HepG2 (cell line): Measurements from ENCODE around the gene NCOR2. TPM values are rescaled to one million over a fixed set of nuclear protein-coding genes. Genes with fewer than 3 reads are reported as not detected.

ENCODE experiments used
- ATAC-seq: fragments of 200-7000 bp; cut with Tn5 transposase; 3 replicates; pipeline ENCODE4 v1.9.1; 2020; ENCODE audit warnings: mild to moderate bottlenecking, moderate library complexity
- BruUV-seq: library from RNA; stranded (reverse); fragments of 400-500 nt; replicated peaks from 2 replicates; lab custom pipeline; 2021; lab: Mats Ljungman, UMichigan
- CTCF ChIA-PET: fragments of 300-600 bp; formaldehyde crosslinking; extraction: SDS; loops from one replicate; lab custom pipeline; 2021; ENCODE audit warnings: low total read pairs, inconsistent platforms, low intra/inter-chr PET ratio; lab: Yijun Ruan, JAX
- POLR2A ChIA-PET: fragments of 350-600 bp; sonication (Branson Sonifier 250); formaldehyde crosslinking; loops from one replicate; lab custom pipeline; 2020; ENCODE audit warnings: antibody characterized with exemption, inconsistent platforms; lab: Yijun Ruan, JAX
- DNase-seq: peaks from one replicate; pipeline ENCODE4 v3.0.0-alpha.2; 2015; ENCODE audit warnings: low spot score
- FAIRE-seq: peaks from 3 replicates; lab custom pipeline; 2011; peaks lifted over from hg19 to GRCh38; lab: Jason Lieb, UNC
- H2AFZ ChIP-seq: one replicate; pipeline ENCODE4 v1.6.1; 2011; ENCODE audit warnings: low read length, inconsistent platforms
- H3K27ac ChIP-seq: fragments of 300-600 bp; 3 replicates; pipeline ENCODE4 v1.8.0; 2011; ENCODE audit warnings: mixed run types, mild to moderate bottlenecking, mixed read lengths, low read length, inconsistent platforms; ENCODE audit not compliant: insufficient read depth; ENCODE audit errors: extremely low read length
- H3K27me3 ChIP-seq, 2 experiments: fragments of 200-600 bp in 1 of 2; 2 replicates in 1 of 2; 3 replicates in 1 of 2; pipeline versions ENCODE4 v1.6.0 to v1.8.0; 2011; ENCODE audit warnings: low read length in 2 of 2, mild to moderate bottlenecking in 2 of 2, moderate library complexity in 2 of 2, inconsistent platforms in 1 of 2; ENCODE audit not compliant: insufficient read depth in 2 of 2, control insufficient read depth in 1 of 2
- H3K36me3 ChIP-seq, 2 experiments: fragments of 200-600 bp in 1 of 2; replicated peaks in 1 of 2; 2 replicates in 1 of 2; 3 replicates in 1 of 2; pipeline versions ENCODE4 v1.5.1 to v1.8.0; 2011; ENCODE audit warnings: low read length in 2 of 2, inconsistent platforms in 1 of 2; ENCODE audit not compliant: insufficient read depth in 2 of 2, control insufficient read depth in 1 of 2
- H3K4me1 ChIP-seq: 2 replicates; pipeline ENCODE4 v1.5.1; 2012; ENCODE audit warnings: low read length, inconsistent platforms; ENCODE audit not compliant: insufficient read depth
- H3K4me2 ChIP-seq: 2 replicates; pipeline ENCODE4 v1.6.0; 2011; ENCODE audit warnings: low read depth, low read length, inconsistent platforms
- H3K4me3 ChIP-seq, 3 experiments: fragments of 200-600 bp in 1 of 3; sonication (generic), shearing (Covaris generic) in 1 of 3; replicated peaks in 1 of 3; 2 replicates each; pipeline ENCODE4 v1.5.1; 2011 to 2016; ENCODE audit warnings: low read length in 3 of 3, inconsistent platforms in 2 of 3, low read depth in 2 of 3, mild to moderate bottlenecking in 2 of 3, control low read depth in 1 of 3, mixed read lengths in 1 of 3; ENCODE audit not compliant: insufficient read depth in 1 of 3
- H3K79me2 ChIP-seq: one replicate; pipeline ENCODE4 v1.6.1; 2011; ENCODE audit warnings: low read length, inconsistent platforms; ENCODE audit not compliant: insufficient read depth
- H3K9ac ChIP-seq: 2 replicates; pipeline ENCODE4 v1.6.0; 2011; ENCODE audit warnings: mild to moderate bottlenecking, low read depth, low read length, inconsistent platforms; ENCODE audit not compliant: insufficient read depth
- H3K9me3 ChIP-seq: 2 replicates; pipeline ENCODE4 v1.5.1; 2012; ENCODE audit warnings: mild to moderate bottlenecking, low read length
- H4K20me1 ChIP-seq: 2 replicates; pipeline ENCODE4 v1.6.0; 2011; ENCODE audit warnings: inconsistent platforms, mild to moderate bottlenecking, low read length, moderate library complexity; ENCODE audit not compliant: insufficient read depth
- ARID3A ChIP-seq: IDR thresholded peaks from 2 replicates; pipeline ENCODE4 v1.6.1; 2012; ENCODE audit warnings: low read depth, low read length, improper control_type of control experiment
- ATF5 ChIP-seq: sonication (generic); formaldehyde crosslinking; IDR thresholded peaks from 2 replicates; pipeline ENCODE4 v1.4.0; 2020; ENCODE audit warnings: mild to moderate bottlenecking, low read depth, missing genetic modification reagents
- GMEB1 ChIP-seq: sonication (generic); formaldehyde crosslinking; IDR thresholded peaks from 2 replicates; pipeline ENCODE4 v1.5.1; 2020; ENCODE audit warnings: missing genetic modification reagents, mild to moderate bottlenecking, borderline replicate concordance
- HNRNPH1 ChIP-seq: fragments of 200-400 bp; formaldehyde crosslinking; optimal IDR thresholded peaks from 2 replicates; pipeline ENCODE3; 2017; ENCODE audit warnings: mild to moderate bottlenecking, low read depth, low read length
- PAXIP1 ChIP-seq: sonication (generic); formaldehyde crosslinking; conservative IDR thresholded peaks from 2 replicates; pipeline ENCODE4 v1.4.0; 2020; ENCODE audit warnings: mild to moderate bottlenecking, missing genetic modification reagents, moderate library complexity
- PCBP2 ChIP-seq: fragments of 200-400 bp; formaldehyde crosslinking; optimal IDR thresholded peaks from 2 replicates; pipeline ENCODE3; 2018; ENCODE audit warnings: low read length, low read depth; ENCODE audit not compliant: poor library complexity, severe bottlenecking
- SRSF4 ChIP-seq: fragments of 200-400 bp; formaldehyde crosslinking; IDR thresholded peaks from one replicate; pipeline ENCODE4 v1.6.1; 2018; ENCODE audit warnings: mild to moderate bottlenecking, low read depth, low read length, moderate library complexity; ENCODE audit not compliant: poor library complexity, severe bottlenecking
- TFDP1 ChIP-seq: IDR thresholded peaks from 2 replicates; pipeline ENCODE4 v1.6.1; 2016; ENCODE audit warnings: missing compliant biosample characterization, missing genetic modification reagents, borderline replicate concordance
- USF2 ChIP-seq, 2 experiments: sonication (generic) in 1 of 2; formaldehyde crosslinking in 1 of 2; IDR thresholded peaks; 2 replicates each; pipeline versions ENCODE4 v1.5.1 to v1.6.1; 2011 to 2020; ENCODE audit warnings: borderline replicate concordance in 1 of 2, low read depth in 1 of 2, low read length in 1 of 2, mild to moderate bottlenecking in 1 of 2, missing genetic modification reagents in 1 of 2, moderate library complexity in 1 of 2
- ZNF256 ChIP-seq: sonication (generic); formaldehyde crosslinking; conservative IDR thresholded peaks from 2 replicates; pipeline ENCODE4 v1.4.0; 2020; ENCODE audit warnings: missing genetic modification reagents
- WGBS: methylation state at CpG from one replicate; pipeline ENCODE4 v1.1.6; 2017; ENCODE audit warnings: low lambda C conversion rate; 5-methylcytosine and 5-hydroxymethylcytosine counted together
- in situ Hi-C: cut with HindIII; loops from 2 replicates; pipeline ENCODE4 v1.10.0; 2017; ENCODE audit warnings: low pct_unique_long_range_greater_than_20kb; ENCODE audit not compliant: extremely low pct_ligation_motif_present
- intact Hi-C: fragments of 100-400 bp; cut with micrococcal nuclease; formaldehyde crosslinking; loops from one replicate; pipeline ENCODE4 v1.10.0; 2022; ENCODE audit not compliant: unreplicated experiment
- polyA plus RNA-seq, 8 experiments: library from polyadenylated mRNA; depleted of rRNA in 3 of 8; stranded (reverse) in 7 of 8; unstranded in 1 of 8; fragments of >200 nt; fragmentation: Illumina TruSeq in 4 of 8; extraction: Trizol in 4 of 8; gene quantifications; 2 replicates each; pipeline versions ENCODE4 v1.2.1 to v1.2.3, GENCODE V29; 2011 to 2016; ENCODE audit warnings: low read depth in 4 of 8, missing spikeins in 1 of 8, mixed read lengths in 1 of 8; ENCODE audit not compliant: insufficient read depth in 1 of 8
- total RNA-seq, 5 experiments: library from RNA; depleted of rRNA; stranded (reverse); fragments of >200 nt; fragmentation: Illumina TruSeq; extraction: Trizol; gene quantifications; 2 replicates each; pipeline ENCODE4 v1.2.3, GENCODE V29; 2016; ENCODE audit warnings: low read depth in 1 of 5

NCOR2 gene
- total and polyA plus RNA-seq, 2 of the 13 experiments (the other 11 are each of a cell fraction or from before 2014, with no cell fraction given), result 4.5 to 5.7 TPM

GRCh38 chr12:124578445-124578844 is 11.0 kb upstream of the NCOR2 start (continued):
- TF ChIP-seq GMEB1 (CRISPR knock-in tag) (no peak), HNRNPH1 (no peak), ZNF256 (CRISPR knock-in tag) (no peak), TFDP1 (CRISPR knock-in tag) (no peak)

- Histone ChIP-seq H3K9me3 (no peaks in the 10 kb centered on the region), H3K27me3 (peaks cover 4 to 14% of the 10 kb centered on the region in 2 experiments; a peak in 4 of 5 replicates), H3K4me1 (peaks cover 6% of the 10 kb centered on the region; the same call in 1 of the 2 replicates), H3K79me2 (no peaks in the 10 kb centered on the region), H2AFZ (no peak overlapping the region), H3K27ac (no peak overlapping the region), H3K36me3 (no peaks in the 10 kb centered on the region), H3K9ac (no peak overlapping the region), H3K4me2 (no peak overlapping the region), H4K20me1 (no peaks in the 10 kb centered on the region), H3K4me3 (no peak overlapping the region)
- DNase-seq, result no peak
- ChIA-PET CTCF (no interaction called here), POLR2A (no interaction called here)
- in situ Hi-C loops (no loop called here), intact Hi-C loops (no loop called here)
- BruUV-seq, result no TSS peak
- ATAC-seq, result no peak
- FAIRE-seq, result no peak
- 27% methylated on average over 8 of the region's 13 CpGs for WGBS
- TF ChIP-seq PAXIP1 (CRISPR knock-in tag) (no peak), PCBP2 (no peak), USF2 (IDR thresholded peaks at IDR 0.05; ENCODE audit: low read depth, low read length) (no peak), USF2 (CRISPR knock-in tag; IDR thresholded peaks at IDR 0.05; ENCODE audit: borderline replicate concordance) (no peak), ATF5 (no peak), SRSF4 (no peak), ARID3A (no peak)
Measured at GRCh38 chr12:124577986-124578385, 10.6 kb upstream of the NCOR2 start.
